HepG2 (cell line): ENCODE data around the gene TMEM260. TPM values are rescaled to one million over a fixed set of nuclear protein-coding genes. Genes with fewer than 3 reads are reported as not detected.
A peak's percentile ranks its signal among the peaks of the same experiment; 100 is the strongest.

Experiments used
- BRD4 ChIP-seq: sonication (generic); formaldehyde crosslinking; IDR thresholded peaks from 2 replicates; pipeline ENCODE4 v1.4.0; 2020; ENCODE audit warnings: missing genetic modification reagents
- CEBPB ChIP-seq: IDR thresholded peaks from 2 replicates; pipeline ENCODE4 v1.6.1; 2011; ENCODE audit warnings: low read depth, low read length, improper control_type of control experiment, borderline replicate concordance
- FOXO1 ChIP-seq: sonication (generic); formaldehyde crosslinking; IDR thresholded peaks from 2 replicates; pipeline ENCODE4 v1.4.0; 2020; ENCODE audit warnings: missing genetic modification reagents
- FOXP4 ChIP-seq: sonication (generic); formaldehyde crosslinking; IDR thresholded peaks from 2 replicates; pipeline ENCODE4 v1.4.0; 2020; ENCODE audit warnings: missing genetic modification reagents
- HDAC2 ChIP-seq: sonication (generic); formaldehyde crosslinking; IDR thresholded peaks from 2 replicates; pipeline ENCODE4 v1.4.0; 2020; ENCODE audit warnings: missing genetic modification reagents
- HHEX ChIP-seq: IDR thresholded peaks from 2 replicates; pipeline ENCODE4 v1.6.1; 2016; ENCODE audit warnings: control low read depth
- HMG20A ChIP-seq: IDR thresholded peaks from 2 replicates; pipeline ENCODE4 v1.6.1; 2016; ENCODE audit warnings: borderline replicate concordance
- MAX ChIP-seq: IDR thresholded peaks from 2 replicates; pipeline ENCODE4 v1.6.1; 2012; ENCODE audit warnings: inconsistent platforms
- PAXIP1 ChIP-seq: sonication (generic); formaldehyde crosslinking; conservative IDR thresholded peaks from 2 replicates; pipeline ENCODE4 v1.4.0; 2020; ENCODE audit warnings: mild to moderate bottlenecking, missing genetic modification reagents, moderate library complexity
- PHF20 ChIP-seq: sonication (generic); formaldehyde crosslinking; IDR thresholded peaks from 2 replicates; pipeline ENCODE4 v1.5.0; 2020; ENCODE audit warnings: mild to moderate bottlenecking, missing genetic modification reagents
- RBAK ChIP-seq: sonication (generic); formaldehyde crosslinking; IDR thresholded peaks from 2 replicates; pipeline ENCODE4 v1.5.1; 2020; ENCODE audit warnings: mild to moderate bottlenecking, missing genetic modification reagents
- RFXAP ChIP-seq: sonication (generic); formaldehyde crosslinking; IDR thresholded peaks from 2 replicates; pipeline ENCODE4 v1.4.0; 2020; ENCODE audit warnings: missing genetic modification reagents, borderline replicate concordance
- ZKSCAN5 ChIP-seq: sonication (generic); formaldehyde crosslinking; IDR thresholded peaks from 2 replicates; pipeline ENCODE4 v1.5.1; 2020; ENCODE audit warnings: mild to moderate bottlenecking, missing genetic modification reagents
- ZNF138 ChIP-seq: sonication (generic); formaldehyde crosslinking; IDR thresholded peaks from 2 replicates; pipeline ENCODE4 v1.5.0; 2020; ENCODE audit warnings: mild to moderate bottlenecking, low read depth, missing genetic modification reagents
- ZNF143 ChIP-seq: sonication (generic); formaldehyde crosslinking; IDR thresholded peaks from 2 replicates; pipeline ENCODE4 v1.4.0; 2020; ENCODE audit warnings: missing genetic modification reagents
- ZNF678 ChIP-seq: sonication (generic); formaldehyde crosslinking; IDR thresholded peaks from 2 replicates; pipeline ENCODE4 v1.4.0; 2020; ENCODE audit warnings: mild to moderate bottlenecking, missing genetic modification reagents
- ZNF703 ChIP-seq: sonication (generic); formaldehyde crosslinking; IDR thresholded peaks from 2 replicates; pipeline ENCODE4 v1.5.1; 2020; ENCODE audit warnings: missing genetic modification reagents, mild to moderate bottlenecking, moderate library complexity, borderline replicate concordance
- ZNF709 ChIP-seq: sonication (generic); formaldehyde crosslinking; IDR thresholded peaks from 2 replicates; pipeline ENCODE4 v1.5.0; 2020; ENCODE audit warnings: mild to moderate bottlenecking, missing genetic modification reagents
- ZNF720 ChIP-seq: sonication (generic); formaldehyde crosslinking; IDR thresholded peaks from 2 replicates; pipeline ENCODE4 v1.4.0; 2020; ENCODE audit warnings: missing genetic modification reagents
- ZNF773 ChIP-seq: sonication (generic); formaldehyde crosslinking; IDR thresholded peaks from 2 replicates; pipeline ENCODE4 v1.4.0; 2020; ENCODE audit warnings: missing genetic modification reagents, borderline replicate concordance
- ZNF788 ChIP-seq: sonication (generic); formaldehyde crosslinking; IDR thresholded peaks from 2 replicates; pipeline ENCODE4 v1.5.0; 2020; ENCODE audit warnings: mild to moderate bottlenecking, missing genetic modification reagents, borderline replicate concordance
- polyA plus RNA-seq, 8 experiments: library from polyadenylated mRNA; depleted of rRNA in 3 of 8; stranded (reverse) in 7 of 8; unstranded in 1 of 8; fragments of >200 nt; fragmentation: Illumina TruSeq in 4 of 8; extraction: Trizol in 4 of 8; gene quantifications; 2 replicates each; pipeline versions ENCODE4 v1.2.1 to v1.2.3, GENCODE V29; 2011 to 2016; ENCODE audit warnings: low read depth in 4 of 8, missing spikeins in 1 of 8, mixed read lengths in 1 of 8; ENCODE audit not compliant: insufficient read depth in 1 of 8
- total RNA-seq, 5 experiments: library from RNA; depleted of rRNA; stranded (reverse); fragments of >200 nt; fragmentation: Illumina TruSeq; extraction: Trizol; gene quantifications; 2 replicates each; pipeline ENCODE4 v1.2.3, GENCODE V29; 2016; ENCODE audit warnings: low read depth in 1 of 5
- TF ChIP-seq, protein P1 (sequence below): sonication (generic); formaldehyde crosslinking; IDR thresholded peaks from 2 replicates; pipeline ENCODE4 v1.4.0; 2020; ENCODE audit warnings: mild to moderate bottlenecking, missing genetic modification reagents

The TMEM260 gene
- total and polyA plus RNA-seq, 2 of the 13 experiments (the other 11 are each of a cell fraction or from before 2014, with no cell fraction given), result 7.7 to 9.3 TPM

DNA sequence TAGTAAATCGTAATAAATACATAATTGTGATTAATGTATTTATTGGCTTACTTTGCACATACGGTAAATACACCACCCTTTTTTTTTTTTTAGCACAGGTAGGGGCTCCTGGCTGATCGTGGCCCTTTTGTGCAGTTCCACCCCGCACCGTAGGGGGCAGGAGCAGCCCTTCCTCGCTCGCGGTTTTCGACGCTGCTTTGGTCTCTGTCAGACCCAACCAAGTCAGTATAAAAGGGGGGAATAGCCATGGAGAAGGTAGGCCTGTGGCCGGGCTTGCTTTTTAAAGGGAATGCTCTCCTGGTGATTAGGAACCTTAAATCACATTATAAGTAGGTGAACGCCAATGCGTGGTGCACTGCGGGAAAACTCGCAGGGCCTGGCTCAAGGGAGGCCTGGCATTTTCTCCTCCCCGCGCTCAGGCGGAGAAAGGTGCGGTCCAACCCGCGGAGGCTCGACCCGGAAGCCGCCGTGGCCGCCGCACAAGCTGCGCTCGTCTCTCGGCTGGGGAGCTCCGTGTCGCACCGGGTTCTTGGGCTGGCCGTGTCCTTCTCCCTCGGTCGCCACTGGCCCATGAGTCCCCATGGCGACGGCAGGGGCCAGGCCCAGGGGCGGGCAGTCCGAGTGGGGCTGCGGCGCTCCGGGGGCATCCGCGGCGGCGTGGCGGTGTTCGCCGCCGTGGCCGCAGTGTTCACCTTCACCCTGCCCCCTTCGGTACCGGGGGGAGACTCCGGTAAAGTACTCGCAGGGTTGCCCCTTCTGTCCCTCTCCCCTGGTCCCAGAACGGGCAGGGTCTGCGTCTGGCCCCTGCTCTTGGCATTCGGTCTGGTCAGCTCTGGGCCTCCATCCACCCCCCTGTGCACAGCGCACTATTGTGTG, at the start of gene TMEM260 (continued):
- TF ChIP-seq ZNF703 (CRISPR knock-in tag) (no peak), CEBPB (no peak), ZNF678 (CRISPR knock-in tag) (peak; percentile 85; the same call in 1 of the 2 replicates), ZKSCAN5 (CRISPR knock-in tag) (no peak), RBAK (no peak), BRD4 (peak; percentile 41; the same call in 1 of the 2 replicates), ZNF773 (CRISPR knock-in tag) (no peak), HDAC2 (no peak; the same call in 1 of the 2 replicates), FOXP4 (CRISPR knock-in tag) (peak; percentile 48; the same call in 1 of the 2 replicates), PHF20 (peak; percentile 86), FOXO1 (CRISPR knock-in tag) (peak; percentile 43; the same call in 1 of the 2 replicates), RFXAP (CRISPR knock-in tag) (peak; percentile 28; the same call in 1 of the 2 replicates), HHEX (CRISPR knock-in tag) (no peak), ZNF143 (CRISPR knock-in tag) (peak; percentile 67; the same call in 1 of the 2 replicates), ZNF788 (CRISPR knock-in tag) (peak; percentile 54; the same call in 1 of the 2 replicates), MAX (peak; percentile 29; the same call in 1 of the 2 replicates), ZNF138 (CRISPR knock-in tag) (no peak; the same call in none of the 2 replicates), ZNF709 (CRISPR knock-in tag) (peak; percentile 75), PAXIP1 (CRISPR knock-in tag) (no peak; the same call in 1 of the 2 replicates), HMG20A (0 out of 2 replicates have a peak, but pooled peaks have one; percentile 7), ZNF720 (CRISPR knock-in tag) (no peak)
- TF ChIP-seq, protein P1, sequence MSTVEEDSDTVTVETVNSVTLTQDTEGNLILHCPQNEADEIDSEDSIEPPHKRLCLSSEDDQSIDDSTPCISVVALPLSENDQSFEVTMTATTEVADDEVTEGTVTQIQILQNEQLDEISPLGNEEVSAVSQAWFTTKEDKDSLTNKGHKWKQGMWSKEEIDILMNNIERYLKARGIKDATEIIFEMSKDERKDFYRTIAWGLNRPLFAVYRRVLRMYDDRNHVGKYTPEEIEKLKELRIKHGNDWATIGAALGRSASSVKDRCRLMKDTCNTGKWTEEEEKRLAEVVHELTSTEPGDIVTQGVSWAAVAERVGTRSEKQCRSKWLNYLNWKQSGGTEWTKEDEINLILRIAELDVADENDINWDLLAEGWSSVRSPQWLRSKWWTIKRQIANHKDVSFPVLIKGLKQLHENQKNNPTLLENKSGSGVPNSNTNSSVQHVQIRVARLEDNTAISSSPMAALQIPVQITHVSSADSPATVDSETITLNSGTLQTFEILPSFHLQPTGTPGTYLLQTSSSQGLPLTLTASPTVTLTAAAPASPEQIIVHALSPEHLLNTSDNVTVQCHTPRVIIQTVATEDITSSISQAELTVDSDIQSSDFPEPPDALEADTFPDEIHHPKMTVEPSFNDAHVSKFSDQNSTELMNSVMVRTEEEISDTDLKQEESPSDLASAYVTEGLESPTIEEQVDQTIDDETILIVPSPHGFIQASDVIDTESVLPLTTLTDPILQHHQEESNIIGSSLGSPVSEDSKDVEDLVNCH (CRISPR knock-in tag), result no peak
